HUES6 (cell line): ENCODE measurements around the gene CMTM1.

Experiments
- H3K27ac ChIP-seq: 2 replicates; pipeline ENCODE4 v1.7.0; 2013; ENCODE audit warnings: low read depth, mild to moderate bottlenecking, low read length, inconsistent platforms
- H3K27me3 ChIP-seq: 2 replicates; pipeline ENCODE4 v1.6.1; 2013; ENCODE audit warnings: low read length; ENCODE audit not compliant: control insufficient read depth, insufficient read depth
- H3K36me3 ChIP-seq: 2 replicates; pipeline ENCODE4 v1.6.1; 2013; ENCODE audit warnings: low read length; ENCODE audit not compliant: control insufficient read depth, insufficient read depth
- H3K4me1 ChIP-seq: 2 replicates; pipeline ENCODE4 v1.6.1; 2013; ENCODE audit warnings: low read length; ENCODE audit not compliant: control insufficient read depth, insufficient read depth
- H3K4me3 ChIP-seq: 2 replicates; pipeline ENCODE4 v1.5.1; 2013; ENCODE audit warnings: low read depth, low read length
- H3K9ac ChIP-seq: one replicate; pipeline ENCODE4 v1.6.1; 2013; ENCODE audit warnings: mild to moderate bottlenecking, low read length
- H3K9me3 ChIP-seq: 2 replicates; pipeline ENCODE4 v1.6.1; 2013; ENCODE audit warnings: low read depth, low read length; ENCODE audit not compliant: control insufficient read depth, insufficient read depth

CMTM1 gene

DNA sequence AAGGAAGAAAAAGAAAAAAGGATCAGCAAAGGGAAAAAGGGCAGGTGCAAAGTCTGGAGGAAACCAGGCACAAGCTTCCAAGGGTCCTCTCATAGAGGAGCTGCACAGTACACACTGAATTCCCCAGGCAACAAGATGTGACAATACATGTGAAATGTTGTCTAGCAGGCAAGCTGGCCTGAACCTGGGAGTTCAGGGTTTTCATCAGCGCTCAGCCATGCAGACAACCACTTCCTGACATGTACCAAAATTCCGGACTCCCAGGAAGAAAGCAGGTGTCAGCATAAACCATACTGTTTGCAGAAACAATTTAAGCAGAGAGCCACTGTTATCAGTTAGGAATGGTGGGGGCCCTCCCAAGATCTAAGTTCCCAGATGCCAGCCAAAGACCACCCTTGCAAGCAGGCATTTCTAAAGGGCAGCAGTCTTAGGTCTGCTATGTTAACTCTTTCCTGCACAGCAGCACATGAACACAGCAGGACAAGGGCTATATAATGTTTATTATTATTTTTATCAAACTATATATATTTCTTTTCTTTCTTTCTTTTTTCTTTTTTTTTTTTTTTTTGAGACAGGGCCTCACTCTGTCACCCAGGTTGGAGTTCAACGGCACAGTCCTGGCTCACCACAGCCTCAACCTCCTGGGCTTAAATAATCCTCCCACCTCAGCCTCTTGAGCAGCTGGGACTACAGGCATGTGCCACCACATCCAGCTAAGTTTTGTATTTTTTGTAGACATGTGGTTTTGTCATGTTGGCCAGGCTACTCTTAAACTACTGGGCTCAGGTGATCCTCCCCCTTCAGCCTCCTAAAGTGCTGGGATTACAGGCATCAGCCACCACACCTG lies 26.4 kb upstream of the CMTM1 start:
- Histone ChIP-seq H3K4me3 (no peak overlapping the region), H3K27ac (no peak overlapping the region), H3K27me3 (no peaks in the 10 kb centered on the region), H3K9ac (no peak overlapping the region), H3K36me3 (no peaks in the 10 kb centered on the region), H3K9me3 (no peaks in the 10 kb centered on the region), H3K4me1 (peaks cover 10% of the 10 kb centered on the region)

DNA sequence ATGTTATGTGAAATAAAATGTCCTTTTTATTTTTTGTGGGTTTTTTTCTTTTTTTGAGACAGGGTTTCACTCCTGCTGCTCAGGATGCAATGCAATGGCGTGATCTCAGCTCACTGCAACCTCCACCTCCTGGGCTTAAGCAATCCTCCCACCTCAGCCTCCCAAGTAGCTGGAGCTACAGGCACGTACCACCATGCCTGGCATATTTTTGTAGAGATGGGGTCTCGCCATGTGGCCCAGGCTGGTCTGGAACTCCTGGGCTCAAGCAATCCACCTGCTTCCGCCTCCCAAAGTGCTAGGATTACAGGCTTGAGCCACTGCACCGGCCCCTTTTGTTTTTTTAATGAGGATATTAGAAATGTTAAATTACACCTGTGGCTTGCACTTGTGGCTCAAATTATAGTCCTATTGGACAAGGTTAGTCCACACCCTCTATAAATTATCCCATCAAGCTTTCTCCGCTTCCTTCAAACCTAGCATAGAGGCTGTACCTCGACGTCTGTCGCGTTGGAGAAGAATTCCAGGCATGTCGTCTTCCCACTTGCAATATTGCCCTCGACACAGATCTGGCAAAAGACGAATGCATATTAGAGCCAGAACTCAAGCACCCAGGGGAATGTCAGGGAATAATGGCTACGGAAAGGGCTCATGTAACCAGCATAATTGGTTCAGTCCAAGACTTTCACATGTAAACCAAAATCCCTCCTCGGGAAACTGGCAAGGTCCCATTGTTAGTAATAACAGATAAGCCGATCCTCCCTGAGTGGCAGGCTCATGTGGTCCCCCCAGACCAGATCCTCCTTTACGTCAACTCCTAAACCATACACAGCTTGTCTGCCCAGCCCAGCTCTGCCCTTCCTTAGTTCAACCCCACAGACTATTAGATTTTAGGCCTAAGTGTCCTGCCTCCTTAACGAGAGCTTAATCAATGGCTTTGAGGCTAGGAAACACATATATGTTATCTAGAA lies 24.6 kb upstream of the CMTM1 start:
- H3K27ac ChIP-seq = no peak overlapping the region
- peaks cover 10% of the 10 kb centered on the region for H3K4me1 ChIP-seq

DNA sequence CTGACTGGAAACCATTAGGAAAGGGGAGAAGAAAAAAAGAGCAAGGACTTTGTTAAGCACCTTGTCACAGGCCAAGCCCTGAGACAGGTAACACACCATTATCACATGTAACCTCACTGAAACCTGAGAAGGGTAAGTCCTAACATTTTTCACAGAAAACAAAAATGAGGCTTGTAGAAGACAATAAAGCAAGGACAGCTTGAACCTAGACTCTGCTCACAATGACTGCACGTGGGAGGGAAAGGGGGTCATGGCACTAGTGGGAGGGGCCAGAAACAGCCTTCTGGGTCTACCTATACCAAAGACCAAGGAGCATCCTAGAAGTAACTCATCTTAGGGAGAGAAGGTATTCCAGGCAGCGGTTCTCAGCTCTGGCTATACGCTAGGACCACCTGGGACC lies 23.8 kb upstream of the CMTM1 start:
- Histone ChIP-seq H3K9me3 (no peaks in the 10 kb centered on the region), H3K36me3 (no peaks in the 10 kb centered on the region), H3K9ac (no peak overlapping the region), H3K27me3 (no peaks in the 10 kb centered on the region), H3K27ac (no peak overlapping the region), H3K4me1 (peaks cover 10% of the 10 kb centered on the region), H3K4me3 (no peak overlapping the region)

More for the DNA sequence above, 24.6 kb upstream of the CMTM1 start:
- Histone ChIP-seq H3K36me3 (no peaks in the 10 kb centered on the region), H3K9me3 (no peaks in the 10 kb centered on the region), H3K9ac (no peak overlapping the region), H3K4me3 (no peak overlapping the region), H3K27me3 (no peaks in the 10 kb centered on the region)

DNA sequence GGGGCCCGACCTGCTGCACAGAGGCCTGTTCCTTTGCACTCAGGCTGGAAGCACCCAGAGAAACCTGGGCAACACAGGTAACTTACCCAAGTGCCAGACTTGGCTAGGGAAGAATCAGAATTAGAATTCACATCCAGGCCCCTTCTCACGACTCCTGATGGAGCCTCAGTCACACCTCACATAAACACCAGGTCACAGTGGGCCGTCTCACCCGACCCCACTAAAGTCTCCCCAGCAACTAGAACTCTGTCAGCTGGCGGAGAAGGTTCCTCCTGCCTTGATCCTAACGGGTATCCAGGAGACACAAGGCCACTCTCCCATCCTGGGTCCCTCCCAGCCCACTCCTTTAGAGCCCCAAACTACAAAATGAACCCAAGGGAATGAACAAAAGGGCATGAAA lies 22.7 kb upstream of the CMTM1 start:
- no peak overlapping the region for H3K9ac ChIP-seq
- H3K27me3 ChIP-seq = no peaks in the 10 kb centered on the region
- peaks cover 10% of the 10 kb centered on the region for H3K4me1 ChIP-seq
- no peak overlapping the region for H3K27ac ChIP-seq
- H3K4me3 ChIP-seq = no peak overlapping the region
- H3K9me3 ChIP-seq = no peaks in the 10 kb centered on the region
- no peaks in the 10 kb centered on the region for H3K36me3 ChIP-seq

DNA sequence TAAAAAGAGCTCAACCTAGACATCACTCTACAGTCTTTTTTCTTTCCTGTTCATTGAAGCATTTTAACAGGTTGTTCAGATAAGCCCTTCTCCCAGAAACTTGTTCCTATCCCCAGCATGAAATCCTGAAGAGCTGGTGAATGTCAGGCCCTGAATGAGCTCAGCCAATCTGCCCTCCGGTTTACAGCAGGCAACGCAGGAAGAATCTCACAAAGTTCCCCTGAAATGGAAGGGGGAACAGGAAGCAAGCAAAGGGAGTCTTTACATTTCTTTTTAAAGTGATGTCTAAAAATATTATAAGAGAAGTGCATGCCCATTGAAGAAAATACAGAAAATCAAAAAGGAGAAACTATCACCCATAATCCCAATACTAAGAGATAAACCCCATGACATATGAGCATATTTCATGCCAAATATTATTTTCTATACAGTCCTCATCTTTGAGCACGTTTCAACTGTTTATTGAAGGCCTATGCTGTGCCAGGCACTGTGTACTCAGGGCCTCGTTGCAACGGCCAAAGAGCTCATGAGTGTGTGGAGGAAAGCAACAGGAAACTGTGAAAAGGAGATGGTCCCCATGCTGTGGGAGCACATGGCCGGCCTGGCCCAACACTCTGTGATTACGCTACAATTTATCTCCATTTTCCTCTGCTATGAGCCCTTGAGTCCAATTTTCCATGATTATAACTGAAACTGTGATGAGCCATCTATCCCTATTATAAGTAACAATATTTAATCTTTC lies 22.1 kb upstream of the CMTM1 start:
- no peaks in the 10 kb centered on the region for H3K9me3 ChIP-seq
- H3K4me3 ChIP-seq = no peak overlapping the region
- H3K27me3 ChIP-seq = no peaks in the 10 kb centered on the region
- no peaks in the 10 kb centered on the region for H3K36me3 ChIP-seq
- peaks cover 10% of the 10 kb centered on the region for H3K4me1 ChIP-seq
- H3K27ac ChIP-seq = no peak overlapping the region
- no peak overlapping the region for H3K9ac ChIP-seq

DNA sequence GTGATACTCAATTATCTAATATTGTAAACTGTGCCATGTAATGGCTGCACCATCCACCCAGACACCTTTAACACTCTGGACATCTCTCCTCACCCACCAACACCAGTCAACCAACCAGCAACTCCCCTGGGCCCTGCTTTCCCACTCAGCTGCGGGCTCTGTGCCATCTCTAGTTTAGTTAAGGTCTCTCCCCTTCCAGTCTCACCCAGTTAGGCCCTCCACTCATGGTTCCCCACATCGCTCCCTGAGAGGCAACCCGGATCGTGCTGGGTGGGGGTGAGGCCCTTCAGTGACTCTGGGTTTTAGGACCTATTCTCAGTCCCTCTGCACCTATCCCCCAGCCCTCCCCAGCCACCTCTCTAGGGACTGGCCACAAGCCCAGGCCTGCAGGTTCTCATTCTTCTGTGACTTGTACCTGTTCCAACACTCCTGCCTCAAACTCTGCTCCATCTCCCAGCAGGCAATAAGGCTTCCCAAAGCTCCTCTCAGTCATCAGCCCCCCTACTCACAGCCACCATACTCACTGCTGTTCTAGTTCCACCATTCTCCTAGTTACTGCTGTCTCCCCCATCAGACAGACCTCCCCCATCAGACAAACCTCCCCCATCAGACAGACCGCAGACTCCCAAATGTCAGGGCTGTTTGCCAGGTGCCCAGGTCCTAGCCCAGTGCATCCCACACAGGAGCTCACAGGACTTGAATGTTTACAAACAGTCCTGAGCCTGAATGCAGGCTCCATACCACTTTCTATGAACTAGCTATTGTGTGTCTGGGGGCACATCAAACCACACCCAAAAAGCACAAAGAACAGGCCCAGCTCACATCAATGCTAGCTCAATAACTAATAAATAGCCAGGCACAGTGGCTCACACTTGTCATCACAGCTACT lies 18.9 kb upstream of the CMTM1 start:
- H3K9me3 ChIP-seq = no peaks in the 10 kb centered on the region
- no peaks in the 10 kb centered on the region for H3K27me3 ChIP-seq
- H3K36me3 ChIP-seq = no peaks in the 10 kb centered on the region
- H3K4me3 ChIP-seq = no peak overlapping the region
- H3K4me1 ChIP-seq = peaks cover 7% of the 10 kb centered on the region; the same call in 1 of the 2 replicates
- no peak overlapping the region for H3K9ac ChIP-seq
- H3K27ac ChIP-seq = no peak overlapping the region

DNA sequence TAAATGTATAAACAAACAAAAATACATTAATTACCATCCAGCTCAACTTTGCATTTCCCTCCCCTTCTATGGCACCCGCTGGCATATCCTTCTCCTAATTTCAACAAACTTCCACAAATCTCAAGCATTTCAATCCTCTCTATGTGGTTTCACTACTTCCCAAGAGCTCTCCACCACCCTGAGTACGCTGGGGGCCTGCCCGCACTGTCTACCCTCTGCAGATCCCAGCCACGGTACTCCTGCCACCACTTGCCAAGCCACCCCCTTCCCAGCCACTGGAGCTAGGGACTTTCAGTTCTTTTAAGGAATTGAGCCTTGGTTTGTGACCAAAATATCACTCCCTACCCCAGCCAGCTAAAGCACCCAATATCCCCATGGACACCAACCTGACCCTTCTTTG lies 18.2 kb upstream of the CMTM1 start:
- Histone ChIP-seq H3K4me1 (peaks cover 9% of the 10 kb centered on the region), H3K9me3 (peaks cover 3% of the 10 kb centered on the region), H3K9ac (no peak overlapping the region), H3K27ac (no peak overlapping the region), H3K4me3 (no peak overlapping the region), H3K27me3 (peaks cover 6% of the 10 kb centered on the region), H3K36me3 (no peaks in the 10 kb centered on the region)

DNA sequence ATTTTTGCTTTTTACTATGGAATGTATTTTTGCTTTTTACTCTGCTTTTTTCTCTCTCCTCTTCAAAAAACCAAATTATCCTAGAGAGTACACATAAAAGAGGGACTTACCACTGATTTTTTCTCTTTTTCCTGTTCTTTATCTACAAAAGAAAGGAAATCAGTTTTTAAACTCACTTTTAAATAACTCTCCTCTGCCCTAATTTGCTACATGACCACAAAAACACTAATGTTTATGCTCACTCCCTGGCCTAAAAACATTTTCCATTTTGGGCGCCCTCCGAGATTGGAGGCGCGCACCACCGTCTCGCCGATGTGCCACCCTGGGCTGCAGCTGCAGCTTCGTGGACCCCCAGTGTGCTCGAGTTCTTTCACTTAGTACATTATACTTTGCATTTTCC lies 17.4 kb upstream of the CMTM1 start:
- Histone ChIP-seq H3K4me1 (peaks cover 9% of the 10 kb centered on the region), H3K9ac (peak overlapping the region; percentile 82), H3K4me3 (peak overlapping the region; percentile 73), H3K36me3 (no peaks in the 10 kb centered on the region), H3K9me3 (peaks cover 3% of the 10 kb centered on the region), H3K27me3 (peaks cover 14% of the 10 kb centered on the region), H3K27ac (no peak overlapping the region)

DNA sequence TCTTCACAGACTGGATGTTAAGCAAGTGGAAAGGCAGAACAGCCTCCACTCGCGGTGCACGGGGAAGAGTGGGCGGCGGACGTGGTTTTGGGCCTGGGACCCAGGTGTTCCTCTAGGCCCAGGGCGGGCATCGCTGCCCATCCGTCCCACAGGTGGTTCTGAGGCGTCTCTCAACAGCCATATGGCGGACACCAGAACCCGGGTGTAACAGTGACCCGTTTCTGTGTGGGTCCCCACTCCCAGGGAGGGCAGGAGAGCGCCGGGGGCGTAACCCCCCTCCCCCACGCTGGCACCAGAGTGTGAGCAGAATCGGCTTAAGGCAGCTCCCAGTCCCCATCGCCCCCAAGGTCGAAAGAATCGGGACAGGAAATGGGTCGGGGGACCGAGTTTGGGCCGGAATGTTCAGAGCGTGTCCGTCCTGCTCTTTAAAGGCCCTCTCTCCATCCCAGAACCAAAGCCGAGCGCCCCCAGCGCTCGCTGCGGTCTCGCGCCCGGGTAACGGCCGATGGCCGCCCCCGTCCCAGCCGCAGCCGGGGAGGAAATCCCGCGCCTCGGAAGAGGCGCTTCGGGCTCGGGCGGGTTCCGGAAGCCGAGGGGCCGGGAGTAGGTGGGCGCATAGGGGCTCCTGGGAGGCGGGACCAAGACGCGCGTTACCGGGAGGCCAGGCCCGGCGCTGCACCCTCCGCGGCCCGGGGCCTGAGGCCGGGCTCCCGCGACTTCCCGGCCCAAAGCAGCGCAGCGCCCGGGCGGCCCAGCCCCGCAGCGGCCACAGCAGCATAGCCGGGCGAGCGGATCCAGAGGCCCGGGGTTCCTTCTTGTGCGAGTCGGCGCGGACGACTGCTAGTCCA lies 16.7 kb upstream of the CMTM1 start, which contains the start of gene TK2:
Gene TK2, minus strand, starts transcription at position 839 of the 848 bp plus-strand sequence. Its CDS starts 61 bp downstream, at position 778.
- Histone ChIP-seq H3K36me3 (no peaks in the 10 kb centered on the region), H3K27me3 (peaks cover 15% of the 10 kb centered on the region), H3K9ac (peak within 1 kb of the TSS; percentile 82), H3K9me3 (peaks cover 3% of the 10 kb centered on the region), H3K4me1 (peaks cover 9% of the 10 kb centered on the region), H3K4me3 (peak within 1 kb of the TSS; percentile 73), H3K27ac (peak within 1 kb of the TSS; percentile 79)
